ENCODE measurements around the gene CCL28.

GRCh38 chr5:43409809-43410271, 2.4 kb downstream of the CCL28 start:
- TF ChIP-seq CTCF (conservative IDR thresholded peaks at IDR 0.05) (no peak), ZFX (IDR thresholded peaks at IDR 0.05) (no peak)
